Tibial artery (tissue), 4 donors: Measurements from ENCODE around the gene PRKD1.

Source experiments
- DNase-seq, 2 donors: peaks; one replicate each; pipeline ENCODE4 v3.0.0-alpha.2; 2019
- H3K27ac ChIP-seq, 2 donors: fragments of 200-600 bp; sonication (generic) in 1 of 2; 1 replicate in 1 of 2; 2 replicates in 1 of 2; pipeline ENCODE4 v1.5.1; 2018 to 2019; ENCODE audit warnings: mild to moderate bottlenecking in 1 of 2
- H3K27me3 ChIP-seq, 2 donors: fragments of 200-600 bp; sonication (generic) in 1 of 2; one replicate each; pipeline versions ENCODE4 v1.5.1 to v1.6.0; 2016 to 2019
- H3K36me3 ChIP-seq, 3 donors: fragments of 200-600 bp; sonication (generic) in 2 of 3; one replicate each; pipeline ENCODE4 v1.5.1; 2016 to 2019; ENCODE audit warnings: mild to moderate bottlenecking in 2 of 3
- H3K4me1 ChIP-seq, 4 donors: fragments of 200-600 bp; sonication (generic) in 2 of 4; 1 replicate in 3 of 4; 2 replicates in 1 of 4; pipeline ENCODE4 v1.5.1; 2016 to 2019
- H3K4me3 ChIP-seq, 2 donors: fragments of 200-600 bp; sonication (generic) in 1 of 2; 1 replicate in 1 of 2; 2 replicates in 1 of 2; pipeline ENCODE4 v1.5.1; 2018 to 2019; ENCODE audit warnings: mild to moderate bottlenecking in 2 of 2
- H3K9me3 ChIP-seq, 3 donors: fragments of 200-600 bp; sonication (generic) in 1 of 3; one replicate each; pipeline ENCODE4 v1.5.1; 2016 to 2019
- CTCF ChIP-seq, 2 experiments: fragments of 200-600 bp in 1 of 2; fragments of 450-650 bp in 1 of 2; IDR thresholded peaks; one replicate each; pipeline ENCODE4 v1.5.1; 2017 to 2019; ENCODE audit warnings: antibody characterized with exemption in 2 of 2, mild to moderate bottlenecking in 1 of 2, moderate library complexity in 1 of 2
- intact Hi-C: fragments of 100-400 bp; cut with DNase I; formaldehyde crosslinking; loops from one replicate; pipeline ENCODE4 v1.15.0; 2023; ENCODE audit warnings: low total_unique reads

The PRKD1 gene

GRCh38 chr14:29838752-29839151 lies 88.9 kb downstream of the PRKD1 start:
- DNase-seq, result no peak
- Histone ChIP-seq H3K9me3 (peaks cover 5 to 30% (median 18%) of the 10 kb centered on the region in 3 donors), H3K36me3 (peaks cover 0 to 22% (median 0%) of the 10 kb centered on the region in 3 donors)

GRCh38 chr14:29836395-29836794 lies 91.3 kb downstream of the PRKD1 start:
- intact Hi-C loops, result no loop called here
- no peak overlapping the region for H3K27ac ChIP-seq
- peaks cover 5 to 30% (median 18%) of the 10 kb centered on the region in 3 donors for H3K9me3 ChIP-seq
- H3K36me3 ChIP-seq, result peaks cover 0 to 22% (median 0%) of the 10 kb centered on the region in 3 donors
- no peak for TF ChIP-seq CTCF (IDR thresholded peaks at IDR 0.05)
- H3K4me3 ChIP-seq, result no peak overlapping the region
- no peak for DNase-seq
- no peaks in the 10 kb centered on the region for H3K27me3 ChIP-seq
- no peaks in the 10 kb centered on the region for H3K4me1 ChIP-seq

More at GRCh38 chr14:29838752-29839151, 88.9 kb downstream of the PRKD1 start:
- intact Hi-C loops, result no loop called here
- no peaks in the 10 kb centered on the region for H3K4me1 ChIP-seq
- H3K27me3 ChIP-seq, result no peaks in the 10 kb centered on the region
- no peak for TF ChIP-seq CTCF (IDR thresholded peaks at IDR 0.05)
- no peak overlapping the region for H3K27ac ChIP-seq
- no peak overlapping the region for H3K4me3 ChIP-seq

GRCh38 chr14:29832042-29832441 lies 95.6 kb downstream of the PRKD1 start:
- DNase-seq, result no peak
- TF ChIP-seq CTCF (IDR thresholded peaks at IDR 0.05), result no peak
- Histone ChIP-seq H3K4me3 (no peak overlapping the region), H3K27ac (no peak overlapping the region), H3K9me3 (no peaks in the 10 kb centered on the region), H3K4me1 (no peaks in the 10 kb centered on the region), H3K27me3 (no peaks in the 10 kb centered on the region), H3K36me3 (no peaks in the 10 kb centered on the region)
- intact Hi-C loops, result no loop called here

GRCh38 chr14:29829851-29830250 lies 97.8 kb downstream of the PRKD1 start:
- Histone ChIP-seq H3K36me3 (no peaks in the 10 kb centered on the region), H3K4me3 (no peak overlapping the region), H3K27me3 (no peaks in the 10 kb centered on the region), H3K27ac (no peak overlapping the region), H3K9me3 (no peaks in the 10 kb centered on the region), H3K4me1 (peaks cover 0 to 3% (median 0%) of the 10 kb centered on the region in 4 donors)
- TF ChIP-seq CTCF (IDR thresholded peaks at IDR 0.05), result no peak
- intact Hi-C loops, result no loop called here
- no peak for DNase-seq

- H3K27ac ChIP-seq, result no peak overlapping the region
- intact Hi-C loops, result no loop called here
- DNase-seq, result no peak
Observed at GRCh38 chr14:29823816-29824215, 103.8 kb downstream of the PRKD1 start.

More at GRCh38 chr14:29823816-29824215, 103.8 kb downstream of the PRKD1 start:
- Histone ChIP-seq H3K9me3 (no peaks in the 10 kb centered on the region), H3K36me3 (no peaks in the 10 kb centered on the region), H3K4me3 (no peak overlapping the region), H3K4me1 (peaks cover 0 to 30% (median 3%) of the 10 kb centered on the region in 4 donors), H3K27me3 (no peaks in the 10 kb centered on the region)
- TF ChIP-seq CTCF (IDR thresholded peaks at IDR 0.05), result no peak
